ENCODE results near the gene MARCO.
"Not testable (repeated sequence)": the region's sequence is repeated elsewhere in the genome, so short reads cannot be mapped to it uniquely, and the experiment has no call there.

MARCO gene

DNA sequence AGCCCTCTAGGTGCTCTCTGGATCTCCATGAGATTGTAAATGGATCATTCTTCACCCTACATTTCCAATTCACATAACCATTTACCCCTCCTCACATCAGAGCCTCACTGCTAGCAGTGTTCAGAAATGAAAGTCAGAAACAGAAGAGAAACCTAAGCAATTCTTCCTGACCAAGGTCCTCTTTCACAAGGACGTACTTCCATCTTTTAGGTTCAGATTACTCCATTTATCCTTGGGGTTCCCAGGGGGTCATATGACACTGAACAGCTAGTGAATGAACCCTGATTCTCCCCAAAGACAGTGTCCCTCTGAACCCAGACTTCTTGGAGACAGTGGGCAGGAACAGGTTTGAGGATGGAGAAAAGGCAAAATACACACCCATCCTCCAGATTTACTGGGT is 12.9 kb upstream of the MARCO start:
- DNase-seq (ENCODE audit: low read depth) = no peak

DNA sequence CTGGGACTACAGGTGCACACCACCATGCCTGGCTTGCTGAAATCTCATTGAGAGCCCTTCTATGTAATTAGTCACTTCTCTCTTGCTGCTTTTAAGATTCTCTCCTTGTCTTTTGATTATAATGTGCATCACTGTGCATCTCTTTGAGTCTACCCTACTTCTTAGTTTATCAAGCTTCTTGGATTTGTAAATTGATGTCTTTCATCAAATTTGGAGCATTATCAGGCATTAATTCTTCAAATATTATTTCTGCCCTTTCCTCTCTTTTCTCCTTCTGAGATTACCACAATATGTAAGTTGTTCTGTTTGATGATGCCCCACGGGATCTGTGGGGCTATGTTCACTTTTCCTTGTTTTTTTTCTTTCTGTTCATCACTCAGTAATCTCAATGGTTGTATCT is 9.0 kb upstream of the MARCO start:
- DNase-seq (ENCODE audit: low read depth) = no peak

DNA sequence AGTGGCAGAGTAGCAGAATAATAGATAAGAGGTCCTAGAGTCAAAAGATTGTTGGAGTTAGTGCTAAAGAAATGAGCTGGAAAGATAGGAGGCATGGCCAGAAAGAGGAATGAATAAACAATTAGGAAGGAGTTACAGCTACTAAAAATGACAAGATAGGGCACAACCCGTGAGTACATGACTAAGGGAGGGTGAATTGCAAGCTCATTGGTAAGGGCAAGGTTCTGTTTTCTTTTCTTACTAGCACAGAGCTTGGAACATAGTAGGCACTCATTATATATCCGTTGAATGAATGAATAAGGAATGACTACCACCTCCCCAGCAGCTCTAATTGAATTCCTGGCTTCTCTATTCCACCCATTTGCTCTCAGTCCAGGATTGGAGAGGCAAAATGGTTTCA is 5.7 kb upstream of the MARCO start:
- no peak for DNase-seq (ENCODE audit: low read depth)

DNA sequence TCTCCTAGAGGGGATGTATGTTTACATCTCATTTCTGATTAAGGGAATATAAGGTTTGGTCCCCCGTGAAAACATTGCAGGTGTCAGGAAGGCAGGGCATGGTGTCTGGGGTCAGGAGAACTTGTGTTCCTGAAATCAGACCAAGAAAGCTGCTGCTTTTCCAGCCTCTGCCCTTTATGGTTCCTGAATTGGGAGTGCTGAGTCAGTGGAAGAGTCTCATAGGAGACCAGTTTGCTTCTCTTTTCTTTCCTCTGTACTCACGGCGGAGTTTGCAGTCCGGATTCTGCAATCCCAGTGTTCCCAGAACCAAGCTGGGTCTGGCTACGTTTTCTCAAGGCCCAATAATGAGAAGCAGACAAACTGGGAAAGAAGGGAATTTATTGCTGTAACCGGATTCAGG is 5.1 kb upstream of the MARCO start:
- DNase-seq (ENCODE audit: low read depth) = no peak

DNA sequence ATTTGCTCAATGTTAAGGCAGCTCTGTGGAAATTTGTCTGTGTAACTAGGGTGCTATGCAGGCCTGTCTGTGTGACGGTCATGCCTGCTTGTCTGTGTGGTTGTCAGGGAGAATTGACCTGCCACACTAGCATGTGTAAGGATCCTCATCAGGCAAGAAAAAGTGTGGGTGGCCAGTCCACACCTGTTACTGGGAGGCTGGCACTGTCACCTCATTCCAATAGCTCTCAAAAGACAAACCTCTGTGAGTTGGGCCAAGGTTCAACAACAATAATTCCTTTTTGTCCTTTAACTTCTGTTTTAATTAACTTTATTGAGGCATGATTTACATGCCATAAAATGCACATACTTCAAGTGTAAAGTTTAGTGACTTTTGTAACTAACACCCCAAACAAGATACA is 4.2 kb upstream of the MARCO start:
- no peak for DNase-seq (ENCODE audit: low read depth)

DNA sequence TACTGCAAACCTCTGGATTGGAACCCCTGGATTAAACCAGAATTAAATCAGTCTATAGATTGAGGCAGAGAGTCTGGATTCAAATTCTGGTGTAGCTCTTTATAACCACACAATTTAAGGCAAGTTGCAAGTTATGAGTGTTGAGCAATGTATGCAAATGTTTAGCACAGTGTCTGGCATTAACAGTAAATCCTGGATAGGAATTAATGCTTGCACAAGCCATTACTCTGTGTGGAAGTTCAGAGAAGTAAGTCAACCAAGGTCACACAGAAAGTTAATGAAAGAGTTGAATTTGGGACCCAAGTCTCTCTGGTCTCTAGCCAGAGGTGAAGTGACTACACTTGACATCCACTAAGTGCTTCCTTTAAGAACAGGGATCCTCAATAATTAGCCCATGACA is 2.0 kb upstream of the MARCO start:
- no peak for DNase-seq (ENCODE audit: low read depth)

DNA sequence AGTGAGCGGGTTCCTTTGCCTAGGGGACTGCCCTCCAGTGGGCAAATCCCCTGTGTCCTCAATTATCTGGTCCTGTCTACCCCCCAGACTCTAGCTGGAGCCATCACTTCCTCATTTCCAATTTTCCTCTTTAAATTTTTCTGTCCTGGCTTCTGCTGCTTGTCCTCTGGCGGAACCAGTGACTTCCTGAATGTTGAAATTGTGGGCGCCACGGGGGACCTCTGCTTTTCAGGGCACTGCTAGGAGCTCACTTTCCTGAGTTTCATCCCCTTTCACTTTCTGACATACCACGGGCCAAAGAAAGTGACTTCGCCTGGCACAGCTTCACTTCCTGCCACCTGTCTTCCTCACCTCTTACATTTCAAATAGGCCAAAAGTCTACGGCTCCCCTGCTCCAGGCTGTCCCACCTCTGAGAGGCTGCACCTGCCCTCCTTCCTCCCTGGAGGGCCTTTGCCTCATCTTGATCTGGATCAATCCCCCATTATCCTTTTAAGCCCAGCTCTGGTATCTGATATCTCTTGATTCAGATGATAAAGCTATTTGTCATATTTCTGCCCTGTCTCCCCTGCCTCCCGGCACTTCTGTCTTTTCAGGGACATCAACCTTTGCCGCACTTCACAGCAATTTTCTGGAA is 1.4 kb upstream of the MARCO start:
- DNase-seq (ENCODE audit: low read depth) = no peak

DNA sequence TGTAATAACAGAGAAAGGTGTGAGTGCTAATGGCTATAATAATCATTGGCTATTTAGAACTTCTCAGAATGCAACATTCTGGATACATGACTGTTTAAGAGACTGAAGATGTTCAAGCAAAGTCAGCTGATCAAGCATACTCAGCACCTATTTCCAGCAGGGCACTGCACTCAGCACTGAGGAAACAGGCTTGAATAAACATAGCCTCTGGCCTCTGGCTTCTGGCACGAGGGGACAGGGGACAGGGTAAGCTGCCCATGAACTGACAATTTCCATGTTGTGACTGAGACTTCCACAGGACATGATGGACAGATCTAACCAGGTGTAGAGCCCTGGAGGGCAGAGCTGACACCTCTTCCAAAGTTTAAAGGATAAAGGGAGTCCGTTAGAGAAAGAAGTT is 1.3 kb downstream of the MARCO start:
- DNase-seq (ENCODE audit: low read depth) = no peak

DNA sequence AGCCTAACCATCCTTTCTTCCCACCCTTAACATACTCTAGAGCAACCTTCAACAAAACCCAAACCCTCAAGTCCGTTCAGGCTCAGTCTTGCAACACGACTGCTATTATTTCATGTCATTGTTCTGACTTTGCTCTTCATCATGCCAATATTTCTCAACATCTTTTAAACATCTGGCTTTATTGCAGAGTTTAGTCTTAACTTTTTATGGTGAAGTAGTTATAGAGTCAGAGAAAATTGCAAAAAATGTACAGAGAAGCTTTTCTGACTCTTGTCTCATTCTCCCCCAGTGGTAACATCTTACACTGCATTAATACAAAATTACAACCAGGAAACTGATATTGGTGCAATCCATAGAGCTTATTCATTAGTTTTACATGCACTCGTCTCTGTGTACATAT is 3.9 kb downstream of the MARCO start:
- no peak for DNase-seq (ENCODE audit: low read depth)

DNA sequence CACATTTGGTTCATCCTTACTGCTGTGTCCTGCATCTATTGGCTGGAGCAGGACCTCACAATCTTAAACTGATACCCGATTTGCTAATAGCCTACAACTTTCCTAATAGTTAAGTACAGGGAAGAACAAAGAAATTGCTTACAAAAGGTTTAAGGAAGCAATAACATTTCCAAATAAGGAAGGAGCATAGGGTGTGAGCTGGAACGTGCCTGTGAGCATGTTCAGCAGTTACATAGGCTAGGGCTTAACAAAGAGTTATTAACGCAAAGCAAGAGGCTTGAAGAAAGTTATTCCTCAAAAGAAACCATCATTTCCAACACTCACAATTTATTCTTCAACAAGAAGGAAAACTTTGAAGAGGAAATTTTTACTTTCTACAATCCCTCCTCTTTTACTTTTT is 6.3 kb downstream of the MARCO start:
- DNase-seq (ENCODE audit: low read depth) = not testable (repeated sequence)

DNA sequence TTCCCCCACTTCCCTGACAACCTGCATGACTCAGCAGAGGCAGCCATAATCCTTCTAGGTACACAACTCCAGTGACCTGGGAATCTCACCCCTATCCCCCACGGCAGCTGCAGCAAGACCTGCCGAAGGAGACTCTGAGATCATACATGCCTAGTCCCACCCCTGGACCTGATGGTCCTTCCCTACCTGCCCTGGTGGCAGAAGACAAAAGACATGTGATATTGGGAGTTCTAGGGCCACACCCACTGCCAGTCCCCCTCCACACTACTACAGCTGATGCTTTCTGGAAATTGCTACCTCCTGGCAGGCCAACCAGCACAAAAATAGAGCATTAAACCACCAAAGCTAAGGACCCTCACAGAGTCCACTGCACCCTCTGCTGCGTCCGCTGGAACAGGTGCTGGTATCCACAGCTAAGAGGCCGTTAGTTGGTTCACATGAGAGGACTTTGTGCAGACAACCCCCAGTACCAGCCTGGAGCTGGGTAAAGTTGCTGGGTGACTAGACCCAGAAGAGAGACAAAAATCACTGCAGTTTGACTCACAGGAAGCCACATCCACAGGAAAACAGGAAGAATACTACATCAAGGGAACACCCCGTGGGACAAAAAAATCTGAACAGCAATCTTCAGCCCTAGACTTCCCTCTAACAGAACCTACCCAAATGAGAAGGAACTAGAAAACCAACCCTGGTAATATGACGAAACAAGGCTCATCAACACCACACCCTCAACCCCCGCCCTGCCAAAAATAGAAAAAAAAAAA is 12.5 kb downstream of the MARCO start:
- DNase-seq (ENCODE audit: low read depth) = no peak

DNA sequence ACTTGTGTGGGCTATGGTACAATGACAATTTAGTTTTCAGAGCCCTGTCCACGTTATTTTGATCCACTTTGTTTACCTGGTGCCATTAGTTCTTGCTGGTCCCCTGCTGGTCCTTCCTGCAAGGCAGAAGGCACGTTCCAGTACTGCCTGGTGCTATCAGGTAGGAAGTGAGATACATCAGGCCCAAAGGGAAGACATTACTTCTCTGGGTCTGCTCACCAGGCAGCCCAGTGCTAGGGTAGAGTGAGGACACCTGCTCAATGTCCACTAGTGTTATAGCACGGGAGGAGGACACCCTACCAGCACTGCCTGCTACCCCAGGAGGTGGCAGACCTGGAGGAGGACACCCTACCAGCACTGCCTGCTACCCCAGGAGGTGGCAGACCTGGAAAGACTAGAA is 23.7 kb downstream of the MARCO start:
- no peak for DNase-seq (ENCODE audit: low read depth)

DNA sequence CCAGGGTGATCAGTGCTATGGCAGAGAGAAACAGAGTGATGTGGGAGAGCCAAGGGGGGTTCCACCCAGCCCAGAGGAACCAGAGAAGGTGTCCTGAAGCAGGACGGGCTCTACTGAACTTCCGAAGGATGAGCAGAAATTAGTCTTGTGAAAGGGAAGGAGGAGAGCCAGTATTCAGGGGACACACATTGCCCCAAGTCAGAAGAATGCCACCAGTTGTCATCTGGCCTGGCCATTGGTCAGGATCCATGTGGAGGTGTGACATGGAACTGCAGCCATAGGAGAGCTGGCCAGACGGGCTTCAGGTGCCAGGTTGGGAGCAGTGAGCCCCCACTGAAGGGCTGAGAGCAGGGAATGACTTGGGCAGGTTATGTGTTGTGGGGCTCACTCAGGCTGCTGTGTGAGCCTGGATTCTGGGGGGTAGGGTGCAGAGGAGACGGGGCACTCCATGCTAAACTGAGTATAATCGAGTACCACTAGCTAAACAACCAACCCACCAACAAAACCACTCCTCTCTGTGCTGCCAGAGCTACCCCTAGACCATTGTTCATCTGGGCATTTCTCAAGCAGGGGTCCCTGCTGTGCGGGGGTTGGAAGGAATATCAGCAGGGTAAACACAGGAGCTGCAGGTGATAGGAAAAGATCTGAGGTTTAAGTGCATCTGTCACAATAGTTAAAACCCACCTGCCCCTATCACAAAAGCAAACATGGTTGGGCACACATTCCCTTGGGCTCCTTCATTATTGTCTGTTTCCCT is 25.3 kb downstream of the MARCO start:
- DNase-seq (ENCODE audit: low read depth) = no peak

DNA sequence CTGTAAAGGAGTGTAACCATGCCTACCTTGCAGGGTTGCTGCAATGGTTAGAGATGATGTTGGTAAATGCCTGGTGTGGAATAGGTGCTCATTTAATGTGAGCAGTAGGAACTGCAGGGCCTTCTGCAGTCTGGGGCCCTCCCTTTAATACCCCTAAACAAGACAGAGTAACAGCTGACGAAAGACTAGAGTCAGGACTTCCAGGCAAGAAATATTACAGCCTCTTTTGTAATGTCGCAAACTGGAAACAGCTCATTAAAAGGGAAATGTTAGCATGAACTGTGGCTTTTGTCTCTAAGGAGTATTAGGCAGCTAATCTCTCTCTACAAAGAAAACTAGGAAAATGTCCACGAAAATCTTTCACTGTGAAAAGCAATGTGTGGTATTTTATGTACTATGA is 26.0 kb downstream of the MARCO start:
- DNase-seq (ENCODE audit: low read depth) = no peak

DNA sequence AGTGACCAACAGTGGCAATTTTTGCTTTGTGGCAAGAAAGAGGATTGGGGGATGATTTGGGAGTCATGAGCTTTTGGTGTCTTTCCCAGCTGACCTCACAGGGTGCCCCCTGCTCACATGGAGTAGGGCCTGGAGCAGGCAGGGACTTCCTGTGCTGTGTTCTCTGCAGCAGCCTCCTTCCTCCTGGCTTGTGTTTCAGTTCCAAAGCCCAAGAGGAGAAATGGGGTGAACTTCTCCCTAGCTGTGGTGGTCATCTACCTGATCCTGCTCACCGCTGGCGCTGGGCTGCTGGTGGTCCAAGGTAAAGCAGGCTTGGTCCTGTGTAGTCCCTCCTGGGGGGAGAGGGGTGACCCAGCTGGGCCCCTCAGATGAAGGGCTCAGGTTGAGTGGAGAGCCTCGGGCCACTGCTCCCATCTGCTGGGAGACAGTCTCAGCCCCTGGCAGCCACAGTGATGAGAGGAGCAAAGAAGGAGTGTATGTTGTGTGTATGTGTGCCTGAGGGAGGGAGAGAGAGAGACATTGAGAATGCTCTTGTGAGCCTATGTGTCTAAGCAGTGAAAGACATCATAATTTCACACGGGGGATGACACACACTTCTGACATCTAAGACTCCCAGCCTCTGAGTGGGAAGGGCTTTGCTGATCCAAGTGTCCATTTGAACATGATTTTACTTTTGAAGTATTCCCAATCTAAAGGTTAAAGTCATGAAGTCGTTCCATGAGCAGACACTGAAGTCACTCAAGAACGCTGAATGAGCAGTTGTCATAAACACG is 27.2 kb downstream of the MARCO start:
- DNase-seq (ENCODE audit: low read depth) = no peak

DNA sequence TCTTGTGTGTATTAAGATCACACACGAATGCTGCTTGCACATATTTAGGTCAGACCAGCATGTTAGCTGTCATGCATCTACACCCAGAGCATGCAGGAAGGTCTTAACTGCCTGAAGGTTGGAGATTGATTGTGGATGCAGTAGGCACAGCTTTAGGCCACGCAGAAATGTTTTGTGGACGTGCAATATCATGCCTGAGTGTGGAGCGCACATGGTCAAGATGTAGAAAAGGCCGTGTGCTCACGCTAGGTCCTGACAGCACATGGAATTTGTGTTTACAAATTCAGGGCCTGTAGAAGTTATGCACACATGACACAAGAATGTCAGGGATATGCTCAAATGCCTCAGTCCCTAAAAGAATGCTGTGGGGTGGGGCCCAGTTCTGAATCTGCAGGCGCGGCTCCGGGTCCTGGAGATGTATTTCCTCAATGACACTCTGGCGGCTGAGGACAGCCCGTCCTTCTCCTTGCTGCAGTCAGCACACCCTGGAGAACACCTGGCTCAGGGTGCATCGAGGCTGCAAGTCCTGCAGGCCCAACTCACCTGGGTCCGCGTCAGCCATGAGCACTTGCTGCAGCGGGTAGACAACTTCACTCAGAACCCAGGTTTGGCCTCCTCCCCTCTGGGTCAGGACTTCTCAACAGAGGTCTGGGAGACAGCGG is 27.9 kb downstream of the MARCO start:
- DNase-seq (ENCODE audit: low read depth) = no peak

DNA sequence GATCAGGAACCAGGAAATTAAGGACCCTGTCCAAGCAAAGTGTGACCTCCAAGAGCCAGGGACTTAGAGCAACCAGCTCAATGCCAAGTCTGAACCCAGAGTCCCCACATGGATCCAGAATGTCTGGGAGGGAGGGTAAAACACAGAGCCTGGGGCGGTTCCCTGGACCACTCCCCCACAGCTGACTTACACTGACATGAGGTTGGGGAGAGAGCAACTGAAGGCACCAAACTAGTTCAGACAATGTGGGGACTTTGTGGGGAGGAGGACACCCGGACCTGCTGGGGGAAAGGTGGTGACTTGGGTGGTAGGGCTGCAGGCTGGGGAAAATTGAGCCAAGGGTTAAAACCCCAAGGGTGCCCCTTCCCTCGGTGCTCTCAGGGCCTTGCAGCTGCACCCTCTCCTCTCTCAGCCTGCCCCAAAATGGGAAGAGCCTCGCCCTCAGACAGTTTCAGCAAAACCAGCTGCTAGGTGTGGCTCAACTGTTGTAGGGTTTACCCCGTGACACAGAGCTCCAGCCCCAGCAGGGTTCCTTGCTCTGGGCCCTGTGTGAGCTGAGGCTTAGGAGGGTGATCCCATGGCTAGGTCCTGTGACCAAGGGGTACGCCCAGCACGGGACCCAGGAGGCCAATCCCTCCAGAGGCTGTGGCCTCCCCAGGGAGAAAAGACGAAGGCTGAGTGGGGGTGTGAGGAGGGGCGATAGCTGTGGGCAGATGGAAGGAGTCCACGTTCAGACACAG is 28.6 kb downstream of the MARCO start:
- DNase-seq (ENCODE audit: low read depth) = no peak

DNA sequence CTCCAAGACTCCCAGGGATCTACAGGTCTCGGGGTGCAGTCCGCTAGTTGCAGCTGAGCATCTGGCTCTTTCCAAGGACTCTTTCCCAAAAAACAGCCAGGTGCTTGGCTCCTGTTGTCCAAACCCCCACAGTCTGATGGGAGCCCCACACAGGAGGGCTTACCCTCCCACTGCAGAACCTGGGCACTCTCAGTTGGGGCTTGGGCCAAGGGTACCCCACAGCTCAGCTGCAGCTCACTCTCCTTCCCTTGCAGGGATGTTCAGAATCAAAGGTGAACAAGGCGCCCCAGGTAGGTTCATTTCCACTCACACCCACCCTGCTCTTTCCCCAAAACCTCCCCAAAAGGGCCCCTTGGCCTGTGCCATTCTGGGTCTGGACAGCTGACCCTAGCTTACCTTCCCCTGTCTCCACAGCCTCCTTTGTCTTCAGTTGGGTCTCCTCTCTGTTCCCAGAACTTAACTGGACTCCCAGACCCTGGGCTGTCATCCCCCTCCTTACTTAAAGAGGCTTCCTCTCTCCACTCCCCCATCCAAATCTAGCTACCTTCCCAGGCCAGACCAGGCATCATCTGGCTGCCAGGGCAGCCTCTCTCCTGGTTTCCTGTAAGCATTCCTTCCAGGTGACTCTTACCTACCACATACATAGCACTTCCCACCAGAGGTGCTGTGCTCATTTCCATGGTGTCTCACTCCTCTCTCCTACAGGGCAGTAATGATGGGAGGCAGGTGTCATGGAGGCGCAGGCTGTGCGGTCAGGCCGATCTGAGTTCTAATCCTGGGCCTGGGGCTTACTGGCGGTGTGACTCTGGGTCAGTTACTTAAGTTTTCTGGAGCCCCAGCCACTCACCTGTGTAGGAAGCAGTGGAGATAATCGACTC is 29.5 kb downstream of the MARCO start:
- DNase-seq (ENCODE audit: low read depth) = no peak

DNA sequence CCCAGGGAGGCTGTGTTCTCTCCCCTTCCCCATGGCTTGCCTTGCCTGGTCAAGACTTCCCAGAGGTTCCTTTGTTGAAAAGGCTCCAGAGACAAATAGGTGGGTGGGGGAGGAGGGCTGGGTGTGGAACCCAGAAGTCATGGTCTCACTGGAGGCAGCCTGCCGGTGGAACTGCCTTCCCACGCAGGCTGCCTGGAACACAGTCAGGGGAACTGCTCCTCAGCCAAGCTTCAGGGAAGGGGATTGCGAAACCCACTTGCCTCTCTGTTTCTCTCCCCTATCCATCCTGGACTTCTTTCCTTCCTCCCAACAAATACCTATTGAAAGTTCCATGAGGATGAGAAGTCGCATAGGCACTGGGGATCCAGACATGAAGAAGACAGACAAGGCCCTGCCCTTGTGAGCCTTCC is 31.6 kb downstream of the MARCO start:
- peak; percentile 11 for DNase-seq (ENCODE audit: low read depth)

Data from fibroblast of gingiva (primary cell).